ENCODE results near the gene ARID3B.
"Not testable (repeated sequence)": the region's sequence is repeated elsewhere in the genome, so short reads cannot be mapped to it uniquely, and the experiment has no call there.

The ARID3B gene

GRCh38 chr15:74535388-74536084 lies 5.5 kb upstream of the ARID3B start:
- no peak for DNase-seq (ENCODE audit: extremely low read depth in 1 of 2, low read depth in 1 of 2)

GRCh38 chr15:74537736-74538135 lies 3.3 kb upstream of the ARID3B start:
- DNase-seq (ENCODE audit: extremely low read depth in 1 of 2, low read depth in 1 of 2): no peak

GRCh38 chr15:74539521-74539920 lies 1.5 kb upstream of the ARID3B start:
- not testable (repeated sequence) for DNase-seq (ENCODE audit: extremely low read depth in 1 of 2, low read depth in 1 of 2)

- DNase-seq (ENCODE audit: extremely low read depth in 1 of 2, low read depth in 1 of 2): no peak
Measured at GRCh38 chr15:74540161-74540760, 759 bp upstream of the ARID3B start.

GRCh38 chr15:74541494-74542165 lies 610 bp downstream of the ARID3B start:
- peak; percentile 40 to 81 for DNase-seq (ENCODE audit: extremely low read depth in 1 of 2, low read depth in 1 of 2)

GRCh38 chr15:74542166-74543042 lies 1.4 kb downstream of the ARID3B start:
- no peak for DNase-seq (ENCODE audit: extremely low read depth in 1 of 2, low read depth in 1 of 2)

GRCh38 chr15:74543043-74543422 lies 2.0 kb downstream of the ARID3B start:
- no peak for DNase-seq (ENCODE audit: extremely low read depth in 1 of 2, low read depth in 1 of 2)

- peak in 1 of 2 donors; percentile 8 for DNase-seq (ENCODE audit: extremely low read depth in 1 of 2, low read depth in 1 of 2)
Measured at GRCh38 chr15:74543583-74543982, 2.6 kb downstream of the ARID3B start.

- DNase-seq (ENCODE audit: extremely low read depth in 1 of 2, low read depth in 1 of 2): no peak
Measured at GRCh38 chr15:74545086-74545485, 4.1 kb downstream of the ARID3B start.

- DNase-seq (ENCODE audit: extremely low read depth in 1 of 2, low read depth in 1 of 2): peak; percentile 96 to 97
Measured at GRCh38 chr15:74545776-74546656, 5.0 kb downstream of the ARID3B start.

- DNase-seq (ENCODE audit: extremely low read depth in 1 of 2, low read depth in 1 of 2): no peak
Measured at GRCh38 chr15:74547616-74548015, 6.6 kb downstream of the ARID3B start.

GRCh38 chr15:74548241-74548640 lies 7.2 kb downstream of the ARID3B start:
- no peak for DNase-seq (ENCODE audit: extremely low read depth in 1 of 2, low read depth in 1 of 2)

GRCh38 chr15:74549816-74550215 lies 8.8 kb downstream of the ARID3B start:
- DNase-seq (ENCODE audit: extremely low read depth in 1 of 2, low read depth in 1 of 2): no peak

GRCh38 chr15:74551714-74552113 lies 10.7 kb downstream of the ARID3B start:
- no peak for DNase-seq (ENCODE audit: extremely low read depth in 1 of 2, low read depth in 1 of 2)

GRCh38 chr15:74552773-74553441 lies 11.9 kb downstream of the ARID3B start:
- DNase-seq (ENCODE audit: extremely low read depth in 1 of 2, low read depth in 1 of 2): no peak

GRCh38 chr15:74555192-74555591 lies 14.2 kb downstream of the ARID3B start:
- DNase-seq (ENCODE audit: extremely low read depth in 1 of 2, low read depth in 1 of 2): no peak

GRCh38 chr15:74558706-74559105 lies 17.7 kb downstream of the ARID3B start:
- no peak for DNase-seq (ENCODE audit: extremely low read depth in 1 of 2, low read depth in 1 of 2)

GRCh38 chr15:74563442-74563841 lies 22.4 kb downstream of the ARID3B start:
- DNase-seq (ENCODE audit: extremely low read depth in 1 of 2, low read depth in 1 of 2): no peak

GRCh38 chr15:74564182-74564581 lies 23.2 kb downstream of the ARID3B start:
- no peak for DNase-seq (ENCODE audit: extremely low read depth in 1 of 2, low read depth in 1 of 2)
